A172 (cell line): Measurements from ENCODE around the gene SLC9A9. TPM values are rescaled to one million over a fixed set of nuclear protein-coding genes. Genes with fewer than 3 reads are reported as not detected.

Source experiments
- DNase-seq: peaks from one replicate; pipeline ENCODE4 v3.0.0-alpha.2; 2015; ENCODE audit warnings: low spot score
- total RNA-seq: library from RNA; depleted of rRNA; stranded (reverse); fragments of >200 nt; shearing (Covaris generic); gene quantifications from 2 replicates; pipeline ENCODE4 v1.2.3, GENCODE V29; 2014

The SLC9A9 gene
- total RNA-seq, 1 experiment from 2014 or later: 1.8 TPM

GRCh38 chr3:143356839-143357238 is 491.4 kb downstream of the SLC9A9 start:
- no peak for DNase-seq

DNA sequence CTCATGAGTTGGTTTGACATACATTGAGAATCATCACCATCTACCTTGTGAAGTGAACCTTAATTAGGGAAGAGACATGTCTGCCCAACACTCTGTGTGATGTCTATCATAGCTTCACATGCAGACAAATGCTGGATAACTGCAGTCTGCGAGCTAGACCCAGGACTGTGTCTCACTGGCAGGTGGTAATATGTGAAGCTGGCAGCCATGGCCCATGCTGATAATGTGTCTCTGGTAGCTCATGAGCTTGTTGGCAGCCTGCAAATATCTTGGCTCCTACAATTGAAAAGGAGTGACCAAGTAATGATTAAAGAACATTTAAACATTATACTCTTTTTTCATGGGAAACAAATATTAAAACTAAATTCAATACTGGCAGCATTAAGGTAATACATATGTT is 493.9 kb downstream of the SLC9A9 start:
- DNase-seq: no peak

GRCh38 chr3:143352850-143353550 is 495.3 kb downstream of the SLC9A9 start:
- DNase-seq: no peak

DNA sequence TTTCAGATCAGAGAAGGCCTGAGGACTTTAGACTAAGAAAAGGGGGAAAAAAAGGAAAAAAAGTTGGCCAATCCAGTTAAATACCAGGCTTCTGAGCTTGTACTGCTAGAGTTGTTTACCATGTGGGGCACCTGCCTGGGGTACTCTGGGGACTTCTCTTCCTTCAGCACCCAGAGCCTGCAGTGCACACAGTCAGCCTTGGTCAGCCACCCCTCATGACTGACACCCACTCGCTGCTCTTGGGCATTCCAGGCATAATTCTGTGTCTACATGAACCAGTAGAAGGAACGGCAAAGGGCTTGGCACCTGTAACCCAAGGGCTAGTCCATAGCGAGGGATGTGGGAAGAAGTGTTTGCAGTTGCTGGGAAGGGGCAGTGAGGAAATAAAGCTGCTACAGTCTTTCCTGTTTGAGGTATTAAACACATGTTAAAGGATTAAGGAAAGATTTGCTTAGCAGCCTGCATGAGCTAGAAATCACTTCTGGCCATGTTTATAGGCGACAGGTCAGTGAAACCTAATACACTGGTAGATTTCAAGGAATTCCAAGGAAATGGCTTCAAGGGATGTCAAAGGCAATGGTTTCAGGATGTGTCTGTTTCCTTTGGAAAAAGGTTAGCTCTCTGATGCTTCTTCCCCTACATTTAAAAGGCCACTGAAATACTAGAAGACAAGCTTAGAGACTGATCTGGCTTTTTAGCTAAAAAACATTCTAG is 496.2 kb downstream of the SLC9A9 start:
- DNase-seq: no peak

GRCh38 chr3:143351354-143351753 is 496.9 kb downstream of the SLC9A9 start:
- DNase-seq: no peak

- DNase-seq: no peak
These were observed 498.8 kb downstream of the SLC9A9 start for GRCh38 chr3:143349455-143349854.

DNA sequence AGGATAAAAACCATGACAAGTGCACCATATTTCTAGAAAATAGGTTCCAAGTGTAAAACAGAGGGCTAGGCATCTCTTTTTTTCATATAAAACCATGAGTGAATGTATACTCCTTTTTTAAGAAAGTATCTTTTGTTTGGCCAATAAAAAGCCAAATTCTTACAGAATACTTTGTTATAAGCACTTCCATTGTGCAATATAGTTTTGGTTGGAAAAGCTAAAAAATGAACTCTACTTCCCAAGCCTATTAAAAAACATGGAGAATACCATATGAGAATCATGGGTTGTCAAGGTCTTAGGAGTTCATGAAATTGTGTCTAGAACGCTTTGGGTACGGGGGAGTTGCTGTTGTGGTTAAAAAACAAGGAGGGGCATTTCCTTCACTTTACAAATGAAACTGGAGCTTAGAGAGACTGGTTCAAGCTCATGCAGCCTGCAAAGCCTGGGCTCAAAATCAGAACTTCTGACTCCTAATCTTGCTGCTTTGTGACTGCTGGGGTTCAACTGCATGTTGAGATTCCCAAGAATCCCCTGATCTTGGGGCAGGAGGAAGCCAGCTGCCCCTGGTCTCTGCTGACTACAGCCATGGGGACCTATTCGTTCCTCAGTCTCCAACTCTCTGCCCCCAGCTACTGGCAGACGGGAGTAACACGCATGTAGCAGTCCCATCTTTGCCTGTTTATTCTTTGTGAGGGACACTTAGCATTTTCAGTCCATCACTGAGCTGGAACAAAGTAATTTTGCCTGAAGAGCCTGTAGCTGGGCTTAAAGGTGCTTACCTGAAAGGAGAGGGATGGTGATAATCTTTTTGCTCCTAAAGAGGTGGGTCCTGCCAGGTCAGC is 499.6 kb downstream of the SLC9A9 start:
- DNase-seq: no peak

- DNase-seq: no peak
These were observed 503.6 kb downstream of the SLC9A9 start for GRCh38 chr3:143344516-143345165.

DNA sequence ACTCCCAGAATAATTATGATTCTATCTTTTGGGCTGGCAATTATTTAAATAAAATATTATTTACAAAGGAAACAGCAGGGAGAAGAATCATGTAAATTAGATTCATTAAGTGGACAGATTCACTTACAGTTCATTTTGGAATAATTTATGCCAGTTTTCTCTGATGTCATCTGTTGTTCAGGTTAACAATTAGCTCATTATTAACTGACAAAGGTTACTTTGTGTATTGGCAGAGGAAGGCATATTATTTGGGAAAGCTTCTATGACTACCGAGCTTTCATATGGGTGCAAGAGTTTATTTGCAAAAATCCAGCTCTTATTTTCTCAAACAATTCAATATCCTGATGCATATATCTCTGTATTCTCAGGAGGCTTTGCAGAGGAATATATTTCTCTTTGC is 504.3 kb downstream of the SLC9A9 start:
- DNase-seq: no peak

- no peak for DNase-seq
These were observed 505.2 kb downstream of the SLC9A9 start for GRCh38 chr3:143343031-143343430.

GRCh38 chr3:143339451-143339850 is 508.8 kb downstream of the SLC9A9 start:
- no peak for DNase-seq

GRCh38 chr3:143337387-143337786 is 510.9 kb downstream of the SLC9A9 start:
- DNase-seq: no peak

GRCh38 chr3:143334231-143334630 is 514.0 kb downstream of the SLC9A9 start:
- no peak for DNase-seq

DNA sequence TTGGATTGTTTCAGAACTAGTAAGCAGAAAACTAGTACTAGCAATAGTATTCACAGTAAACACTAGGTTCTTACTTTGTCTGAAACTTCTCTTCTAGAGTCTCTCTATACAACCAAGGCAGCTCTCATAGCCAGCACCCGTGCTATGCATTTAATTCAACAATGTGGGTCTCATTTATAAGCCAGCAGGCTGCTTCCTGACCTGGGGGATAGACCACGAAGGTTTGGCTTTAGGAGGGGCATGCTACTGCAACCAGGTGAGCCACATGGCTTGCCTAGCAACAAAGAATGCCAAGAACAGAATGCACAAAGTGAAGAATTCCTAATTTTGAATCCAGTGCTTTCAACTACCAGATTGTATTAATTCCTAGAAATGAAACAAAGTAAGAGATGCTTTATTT is 514.9 kb downstream of the SLC9A9 start:
- no peak for DNase-seq

DNA sequence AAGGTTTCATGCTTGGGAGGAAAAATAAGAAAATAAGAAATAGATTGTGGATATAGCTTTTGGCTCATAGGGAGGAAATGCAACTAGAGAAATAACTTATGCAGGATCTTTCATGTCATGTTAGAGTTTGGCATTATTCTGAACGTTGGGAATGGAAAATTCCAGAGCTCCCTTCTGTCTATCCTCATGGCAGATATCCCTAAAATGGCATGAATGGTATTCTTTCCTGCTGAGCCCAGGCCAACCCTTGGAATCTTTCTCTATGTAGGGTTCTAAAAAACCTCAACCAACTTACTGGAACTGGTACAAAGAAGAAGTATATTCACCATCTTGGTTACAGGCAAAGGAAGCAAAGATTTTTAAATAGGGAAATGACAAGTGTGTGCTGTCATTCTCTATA is 516.2 kb downstream of the SLC9A9 start:
- no peak for DNase-seq

DNA sequence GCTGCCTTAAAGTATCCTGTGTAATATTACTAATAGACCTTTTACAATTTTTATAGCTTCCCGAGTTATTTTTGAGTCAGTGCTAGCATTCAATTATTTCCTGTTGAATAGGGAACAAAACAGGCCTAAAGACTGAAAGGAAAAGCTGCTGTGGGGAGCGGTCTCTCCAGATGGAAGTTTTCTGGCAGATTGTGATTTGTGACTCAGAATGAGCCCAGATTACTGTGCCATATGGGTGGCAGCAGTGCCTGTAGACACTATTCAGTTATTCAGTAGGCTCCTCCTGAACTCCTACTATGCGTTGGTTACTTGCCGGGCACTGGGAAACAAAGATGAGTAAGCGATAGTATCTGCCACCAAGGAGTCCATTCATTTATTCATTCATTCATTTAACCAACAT is 516.9 kb downstream of the SLC9A9 start:
- DNase-seq: no peak

DNA sequence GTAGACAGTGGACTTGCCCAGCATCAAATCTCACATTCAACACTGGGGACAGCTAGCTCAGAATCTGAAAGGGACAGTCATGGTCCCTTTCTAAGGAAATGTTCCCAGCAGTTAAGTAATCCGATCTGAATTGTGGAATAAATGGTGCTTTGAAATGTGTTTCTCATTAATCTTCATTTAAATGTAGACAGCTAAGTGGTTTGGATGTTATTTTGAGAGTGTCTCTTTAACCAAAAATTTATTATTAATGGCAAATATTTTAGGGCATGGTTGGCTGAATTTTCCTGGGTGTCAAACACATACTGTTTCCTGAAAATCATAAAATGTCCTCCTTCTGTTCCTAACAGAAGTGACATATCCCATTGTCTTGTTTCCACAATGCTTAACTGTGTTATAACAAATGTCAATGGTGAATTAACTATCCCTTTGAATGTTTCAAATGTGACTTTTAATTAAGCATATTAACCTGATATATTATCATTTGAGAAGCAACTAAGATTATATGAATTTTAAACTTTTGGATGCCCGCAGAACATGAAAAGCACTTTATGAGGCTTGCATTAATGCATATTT is 517.9 kb downstream of the SLC9A9 start:
- no peak for DNase-seq

DNA sequence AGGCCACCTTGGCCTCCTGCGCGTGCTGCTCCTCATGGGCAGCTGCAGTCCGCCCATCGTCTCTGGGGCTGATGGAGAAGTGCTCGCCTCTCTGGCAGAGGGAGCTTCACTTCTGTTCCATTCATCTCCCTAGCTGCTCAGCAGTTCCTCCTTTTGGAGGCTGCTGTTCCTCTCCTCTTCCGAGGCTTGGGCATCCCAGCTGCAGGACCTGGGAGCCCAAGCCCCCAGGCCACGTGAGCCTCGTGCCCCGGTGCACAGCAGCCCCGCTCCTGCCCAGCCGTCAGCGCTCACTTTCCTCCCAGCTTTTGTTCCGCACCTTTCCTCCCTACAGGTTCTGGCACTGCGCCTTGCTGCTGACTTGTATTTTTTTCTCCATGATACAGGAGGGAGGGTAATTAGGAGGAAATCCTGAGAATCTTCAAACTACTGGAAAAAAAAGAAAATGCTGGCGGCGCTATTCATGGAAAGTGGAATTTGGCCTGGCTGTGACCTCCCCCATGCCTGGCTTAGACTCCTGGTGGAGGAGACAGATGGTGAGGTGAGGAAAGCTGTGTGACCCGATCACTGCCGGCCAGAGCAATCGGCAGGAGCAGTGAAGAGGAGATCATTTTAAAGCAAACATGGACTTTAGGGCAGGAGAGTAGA is 518.6 kb downstream of the SLC9A9 start:
- DNase-seq: no peak

GRCh38 chr3:143328451-143328850 is 519.8 kb downstream of the SLC9A9 start:
- DNase-seq: no peak

- DNase-seq: peak; percentile 35
These were observed 521.1 kb downstream of the SLC9A9 start for GRCh38 chr3:143326983-143327778.
